ENCODE measurements around the gene MRPL54. TPM values are rescaled to one million over a fixed set of nuclear protein-coding genes. Genes with fewer than 3 reads are reported as not detected.
"Not testable (repeated sequence)": the region's sequence is repeated elsewhere in the genome, so short reads cannot be mapped to it uniquely, and the experiment has no call there.

Gene MRPL54
- total RNA-seq, 2 donors from 2014 or later, result 64.6 to 67.7 TPM

DNA sequence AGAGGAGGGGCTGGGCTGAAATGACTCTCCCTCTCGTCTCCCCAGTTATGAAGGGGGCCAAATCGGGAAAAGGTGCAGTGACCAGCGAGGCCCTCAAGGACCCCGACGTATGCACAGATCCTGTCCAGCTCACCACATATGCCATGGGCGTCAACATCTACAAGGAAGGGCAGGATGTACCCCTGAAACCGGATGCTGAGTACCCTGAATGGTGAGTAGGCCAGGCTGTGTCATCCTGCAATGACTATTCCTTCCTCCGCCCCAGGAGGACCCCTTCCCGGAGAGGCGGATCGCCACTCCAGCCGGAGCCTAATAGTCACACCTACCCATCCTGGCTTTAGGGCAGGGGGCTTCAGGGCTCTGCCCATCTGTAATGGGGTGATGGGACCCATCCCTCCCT is 2.6 kb downstream of the MRPL54 start:
- DNase-seq (no peak), ATAC-seq (no peak)
- intact Hi-C loops (cut with DNase I, micrococcal nuclease), result no loop called here

GRCh38 chr19:3765757-3766156 is 3.3 kb downstream of the MRPL54 start:
- intact Hi-C loops (cut with DNase I, micrococcal nuclease), result not testable (repeated sequence)

GRCh38 chr19:3766520-3766919 is 4.0 kb downstream of the MRPL54 start:
- intact Hi-C loops (cut with DNase I, micrococcal nuclease), result no loop called here
- ATAC-seq (no peak), DNase-seq (no peak)

More at GRCh38 chr19:3765757-3766156, 3.3 kb downstream of the MRPL54 start:
- not testable (repeated sequence) for ATAC-seq, DNase-seq

GRCh38 chr19:3767050-3767449 is 4.6 kb downstream of the MRPL54 start:
- no peak for DNase-seq
- intact Hi-C loops (cut with DNase I, micrococcal nuclease), result no loop called here
- no peak for ATAC-seq

- no peak for DNase-seq
- ATAC-seq, result no peak
- intact Hi-C loops (cut with DNase I, micrococcal nuclease), result no loop called here
Measured at GRCh38 chr19:3768015-3768747, 5.7 kb downstream of the MRPL54 start.

DNA sequence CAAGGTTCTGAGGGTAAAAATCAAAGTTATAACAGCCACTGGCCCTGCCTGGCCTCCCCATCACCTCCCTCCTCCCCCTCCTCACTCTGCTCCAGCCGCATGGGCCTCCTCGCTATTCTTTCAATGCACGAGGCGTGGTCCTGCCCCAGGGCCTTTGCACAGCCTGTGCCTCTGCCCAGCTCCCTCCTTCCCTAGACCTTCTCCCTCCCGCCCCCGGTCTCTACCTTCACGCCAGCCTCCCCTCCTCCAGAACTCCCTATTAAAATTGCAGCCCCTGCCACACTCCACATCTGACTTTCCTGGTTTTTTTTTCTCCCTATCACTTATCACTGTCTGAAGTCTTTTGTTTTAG is 6.2 kb downstream of the MRPL54 start:
- DNase-seq (no peak), ATAC-seq (no peak)
- intact Hi-C loops (cut with DNase I, micrococcal nuclease), result no loop called here

DNA sequence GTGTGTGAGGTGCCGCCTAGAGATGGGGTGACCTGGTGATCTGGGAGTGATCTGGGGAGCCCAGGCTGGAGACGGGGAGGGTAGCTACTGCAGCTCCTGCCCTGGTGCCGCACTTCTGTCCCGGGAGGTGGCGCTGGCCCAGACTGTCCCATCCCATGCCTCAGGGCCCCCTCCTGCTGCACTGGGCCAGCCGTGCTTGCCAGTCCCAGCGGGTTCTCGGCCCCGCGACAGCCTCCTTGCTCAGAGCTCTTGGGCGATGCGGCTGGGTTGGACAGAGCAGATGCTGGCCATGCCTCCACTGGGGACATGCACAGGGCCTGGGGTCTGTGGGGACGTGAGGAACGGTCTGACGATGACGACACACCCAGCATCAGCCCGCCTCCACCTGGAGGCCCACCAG is 7.0 kb downstream of the MRPL54 start:
- intact Hi-C loops (cut with DNase I, micrococcal nuclease), result no loop called here
- ATAC-seq (no peak), DNase-seq (no peak)

GRCh38 chr19:3770136-3770999 is 7.9 kb downstream of the MRPL54 start:
- DNase-seq (no peak), ATAC-seq (no peak)
- intact Hi-C loops (cut with DNase I, micrococcal nuclease), result no loop called here

DNA sequence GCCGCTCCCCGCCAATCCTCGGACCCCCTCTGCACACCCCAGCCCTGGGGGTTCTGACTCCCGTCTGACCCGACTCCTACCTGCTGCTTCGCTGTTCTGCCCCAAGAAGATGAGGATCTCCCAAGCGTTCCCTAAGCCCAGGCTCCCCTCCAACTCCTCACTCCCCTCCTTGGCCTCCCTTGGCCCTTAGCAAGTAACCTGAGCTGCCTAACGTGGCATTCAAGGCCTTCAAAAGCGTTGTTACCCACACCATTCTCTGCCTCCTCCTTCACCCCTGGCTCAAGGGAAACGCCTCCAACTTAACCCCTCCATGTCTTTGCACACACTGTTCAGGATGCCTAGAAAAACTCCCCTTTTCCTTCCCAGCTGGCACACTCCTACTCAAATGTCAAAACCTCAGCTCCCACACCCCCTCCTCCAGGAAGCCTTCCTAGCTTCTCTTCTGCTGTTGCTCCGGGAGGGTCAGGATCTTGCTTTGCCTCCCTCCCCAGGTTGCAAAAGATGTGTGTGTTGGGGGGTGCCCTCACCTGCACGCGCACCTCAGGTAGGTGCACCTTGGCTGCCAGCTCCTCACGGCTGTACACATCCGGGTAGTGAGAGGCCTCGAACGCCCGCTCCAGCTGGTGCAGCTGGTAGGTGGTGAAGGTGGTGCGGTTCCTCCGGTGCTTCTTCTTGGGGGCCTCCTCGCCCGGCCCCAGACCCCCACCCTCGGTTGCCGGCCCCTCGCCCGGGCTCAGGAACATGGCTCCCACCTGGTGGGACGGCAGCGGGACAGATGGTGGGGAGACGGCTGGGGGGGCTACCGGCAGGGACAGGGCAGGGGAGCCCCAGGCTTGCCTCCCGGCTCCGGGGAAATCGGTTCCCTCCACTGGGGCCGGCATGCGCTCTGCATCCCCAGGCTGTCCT is 8.8 kb downstream of the MRPL54 start:
- intact Hi-C loops (cut with DNase I, micrococcal nuclease), result no loop called here
- no peak for ATAC-seq
- no peak for DNase-seq

DNA sequence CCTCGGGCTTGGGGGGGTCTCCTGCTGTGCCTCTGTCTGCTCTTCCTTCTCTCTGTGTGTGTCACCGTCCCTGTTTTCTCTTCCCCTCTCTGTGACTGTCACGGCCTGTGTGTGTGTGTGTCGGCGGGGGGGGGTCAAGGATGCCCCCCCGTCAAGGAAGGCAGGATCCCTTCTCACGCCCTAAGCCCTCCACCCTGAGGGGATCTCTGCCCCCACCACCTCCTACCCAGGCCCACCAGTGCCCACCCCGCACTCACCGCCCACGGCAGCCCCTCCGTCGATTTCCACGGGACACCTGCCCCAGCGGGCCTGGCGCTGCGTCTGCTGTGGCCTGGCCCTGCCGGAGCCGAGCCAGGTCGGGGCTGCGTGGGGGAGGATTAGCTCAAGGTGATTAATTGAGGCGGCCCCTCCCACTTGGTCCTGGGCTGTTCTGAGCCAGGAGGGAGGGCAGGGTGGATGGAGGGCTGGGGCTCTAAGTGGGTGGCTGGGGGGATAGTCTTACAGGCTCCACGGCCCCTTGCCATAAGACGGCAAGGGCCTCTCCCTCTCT is 9.5 kb downstream of the MRPL54 start, which contains the start of gene RAX2:
Gene RAX2, minus strand, starts transcription at position 323 of the 550 bp plus-strand sequence. CDS start 486 bp downstream, outside the sequence.
- ATAC-seq, result no peak
- no peak for DNase-seq
- intact Hi-C loops (cut with DNase I, micrococcal nuclease), result no loop called here

GRCh38 chr19:3773814-3774515 is 11.5 kb downstream of the MRPL54 start:
- ATAC-seq (no peak), DNase-seq (no peak)
- intact Hi-C loops (cut with DNase I, micrococcal nuclease), result no loop called here

DNA sequence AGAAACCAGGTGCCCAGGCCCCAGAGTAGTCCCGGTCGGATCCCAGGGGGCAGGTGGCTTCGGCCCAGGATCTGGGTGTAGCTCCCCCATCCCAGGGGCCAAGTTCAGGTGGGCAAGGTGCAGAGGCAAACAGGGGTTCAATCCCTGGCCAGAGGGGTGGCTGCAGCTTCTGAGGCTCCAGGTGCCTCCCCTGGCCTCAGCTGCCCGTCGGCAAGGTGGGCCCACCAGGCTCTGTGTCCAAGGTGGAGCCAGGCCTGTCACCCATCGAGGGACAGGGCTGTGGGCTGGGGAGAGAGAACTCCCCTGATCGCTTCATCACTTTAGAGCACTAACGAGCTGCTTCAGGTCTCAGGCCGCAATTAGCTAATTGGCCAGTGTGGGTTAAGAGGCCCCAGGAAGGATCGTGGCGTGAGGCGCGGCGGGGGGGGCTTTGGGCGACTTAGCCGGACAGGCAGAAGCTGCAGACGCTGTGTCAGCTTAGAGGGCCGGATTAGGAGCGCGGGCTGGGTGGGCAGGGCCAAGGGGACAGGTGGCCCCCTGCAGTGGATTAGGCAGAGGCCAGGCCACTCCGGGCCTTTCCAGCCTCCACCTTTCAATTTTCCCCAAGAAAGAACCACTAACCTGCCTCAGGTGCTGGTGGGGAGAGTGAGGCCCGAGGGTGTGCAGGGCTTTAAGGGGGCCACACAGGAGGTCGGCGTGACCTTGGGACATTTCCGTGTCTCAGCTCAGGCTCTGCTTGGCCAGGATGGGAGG is 12.3 kb downstream of the MRPL54 start:
- intact Hi-C loops (cut with DNase I, micrococcal nuclease), result no loop called here
- no peak for ATAC-seq
- DNase-seq, result no peak

- intact Hi-C loops (cut with DNase I, micrococcal nuclease), result no loop called here
- DNase-seq (no peak), ATAC-seq (no peak)
Measured at GRCh38 chr19:3775374-3775711, 12.9 kb downstream of the MRPL54 start.

- intact Hi-C loops (cut with DNase I, micrococcal nuclease), result no loop called here
- ATAC-seq, result no peak
Measured at GRCh38 chr19:3775831-3776230, 13.3 kb downstream of the MRPL54 start.

GRCh38 chr19:3776479-3777040 is 14.1 kb downstream of the MRPL54 start:
- intact Hi-C loops (cut with DNase I, micrococcal nuclease), result no loop called here
- DNase-seq, result no peak
- no peak for ATAC-seq

More at GRCh38 chr19:3775831-3776230, 13.3 kb downstream of the MRPL54 start:
- no peak for DNase-seq

DNA sequence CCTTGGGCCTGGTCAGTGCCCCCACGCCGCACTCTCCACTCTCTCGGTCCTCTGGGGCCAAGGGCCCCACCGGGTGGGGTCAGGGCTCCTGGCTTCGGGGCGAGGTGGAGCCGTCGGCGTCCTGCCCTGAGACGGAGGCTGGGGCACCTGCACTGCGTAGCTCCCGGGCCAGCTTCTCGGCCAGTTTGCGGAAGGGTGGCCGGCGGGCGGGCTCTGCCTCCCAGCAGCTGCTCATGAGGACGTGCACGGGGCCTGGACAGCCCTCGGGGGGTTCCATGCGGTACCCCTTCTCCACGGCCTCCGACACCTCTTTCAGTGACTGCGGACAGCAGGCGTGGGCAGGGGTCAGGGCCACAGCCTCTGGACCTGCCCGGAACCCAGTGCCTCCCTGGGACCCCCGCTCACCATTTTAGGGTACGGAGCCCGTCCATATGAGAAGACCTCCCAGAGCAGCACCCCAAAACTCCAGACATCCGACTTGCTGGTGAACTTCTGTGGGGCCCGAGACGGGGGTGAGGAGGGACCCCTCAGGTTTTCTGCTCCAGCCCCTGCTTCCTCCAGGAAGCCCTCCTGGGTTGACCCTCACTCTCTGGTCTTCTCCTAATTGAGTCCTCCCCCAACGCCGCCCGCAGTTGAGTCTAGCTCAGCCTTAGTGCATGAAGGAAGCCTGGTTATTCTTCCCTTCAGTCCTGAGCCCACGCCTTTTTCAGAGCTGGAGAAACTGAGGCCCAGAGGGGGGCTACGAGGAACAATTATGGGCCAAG is 15.8 kb downstream of the MRPL54 start:
- DNase-seq (no peak), ATAC-seq (no peak)
- intact Hi-C loops (cut with DNase I, micrococcal nuclease), result no loop called here

Data from left colon (tissue), 2 donors.